Stromal cell of bone marrow (primary cell): ENCODE results near the gene RBPJL.
A peak's percentile ranks its signal among the peaks of the same experiment; 100 is the strongest.

Source experiments
- DNase-seq: peaks from one replicate; pipeline ENCODE4 v3.0.0-alpha.2; 2012; ENCODE audit warnings: low read depth

Gene RBPJL

DNA sequence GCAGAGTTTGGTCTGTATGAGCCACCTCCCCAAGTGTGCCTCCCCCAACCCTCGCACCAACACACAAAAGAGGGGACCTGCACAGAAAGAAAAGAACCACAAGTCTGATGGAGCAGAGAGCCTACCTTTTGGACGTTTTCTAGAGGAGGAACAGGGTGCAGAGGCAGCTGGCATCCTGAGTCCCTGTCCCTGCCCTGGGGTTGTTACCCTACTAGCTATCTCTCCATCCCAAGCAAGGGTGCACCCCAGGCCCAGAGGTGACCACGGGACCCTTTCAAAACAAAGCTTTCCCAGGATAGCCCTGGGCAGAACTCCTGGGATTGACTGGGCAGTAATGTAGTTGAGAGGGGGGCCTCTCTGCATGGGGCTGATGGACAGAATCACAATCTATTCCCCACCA lies 11.2 kb downstream of the RBPJL start:
- DNase-seq, result no peak

DNA sequence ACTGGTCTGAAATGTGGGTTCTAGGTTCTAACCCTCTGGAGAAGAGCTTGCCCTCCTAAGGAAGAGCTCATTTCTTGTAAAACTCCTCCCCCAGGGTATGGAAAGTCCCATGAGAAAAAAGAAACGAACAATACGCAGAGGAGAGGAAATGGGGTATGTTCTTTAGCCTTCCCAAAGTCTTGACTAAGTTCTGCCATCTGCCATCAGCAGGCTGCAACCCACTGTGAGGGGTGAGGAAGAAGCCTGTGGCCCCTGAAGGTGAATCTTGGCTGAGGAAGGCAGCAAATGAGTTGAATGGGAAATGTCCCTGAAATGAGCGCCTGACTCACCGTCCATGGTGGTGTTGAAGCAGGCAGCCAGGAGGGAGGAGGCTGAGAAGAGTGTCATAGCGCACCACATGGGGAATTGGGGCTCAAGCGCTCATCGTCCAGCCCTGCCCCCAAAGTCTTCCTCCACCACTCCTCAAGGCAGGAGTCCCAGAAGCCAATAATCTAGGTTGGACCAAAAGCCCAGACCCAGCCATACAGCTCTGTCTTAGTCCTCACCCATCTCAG lies 11.8 kb downstream of the RBPJL start:
- DNase-seq, result no peak

- DNase-seq, result no peak
Measured at GRCh38 chr20:45318948-45319347, 12.3 kb downstream of the RBPJL start.

DNA sequence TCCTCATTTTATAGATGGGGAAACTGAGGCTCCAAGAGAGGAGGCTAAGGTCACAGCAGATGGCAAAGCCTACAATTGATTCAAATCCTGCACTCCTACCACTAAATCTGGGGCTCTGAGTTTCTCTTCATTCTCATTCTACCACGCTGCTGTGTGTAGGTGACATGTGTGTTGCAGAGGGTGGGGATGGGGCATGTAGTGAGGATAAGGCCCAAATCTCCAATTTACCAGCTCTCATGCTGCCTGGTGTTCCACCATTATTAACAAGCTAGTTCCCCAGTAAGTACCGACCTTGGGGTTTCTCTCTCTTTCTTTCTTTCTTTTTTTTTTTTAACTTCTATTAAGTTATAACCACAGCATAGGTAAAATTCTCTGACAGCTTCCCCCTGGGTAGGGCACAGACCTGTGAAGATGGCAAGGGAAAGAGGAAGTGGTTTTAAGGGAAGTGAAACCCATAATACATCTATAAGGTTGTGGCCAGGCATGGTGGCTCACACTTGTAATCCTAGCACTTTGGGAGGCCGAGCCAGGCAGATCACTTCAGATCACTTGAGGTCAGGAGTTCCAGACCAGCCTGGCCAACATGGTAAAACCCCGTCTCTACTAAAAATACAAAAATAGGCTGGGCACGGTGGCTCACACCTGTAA lies 14.4 kb downstream of the RBPJL start:
- no peak for DNase-seq

DNA sequence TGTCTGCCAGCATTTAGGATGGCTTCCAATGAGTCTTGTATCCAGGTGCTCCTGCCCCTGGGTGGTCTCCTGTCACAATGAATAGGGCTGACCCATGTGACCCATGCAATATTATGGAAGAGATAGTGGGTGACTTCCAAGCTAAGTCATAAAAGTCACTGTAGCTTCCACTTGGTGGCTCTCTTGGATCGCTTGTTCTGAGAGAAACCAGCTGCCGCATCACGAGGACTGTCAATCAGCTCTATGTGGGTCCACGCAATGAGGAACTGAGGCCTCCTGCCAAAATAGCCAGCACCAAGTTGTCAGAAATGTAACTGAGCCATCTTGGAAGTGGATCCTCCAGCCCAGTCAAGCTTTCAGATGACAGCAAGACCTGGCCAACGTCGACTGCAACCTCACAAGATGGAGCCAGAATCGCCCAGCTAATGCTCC lies 16.3 kb downstream of the RBPJL start:
- peak; percentile 41 for DNase-seq

DNA sequence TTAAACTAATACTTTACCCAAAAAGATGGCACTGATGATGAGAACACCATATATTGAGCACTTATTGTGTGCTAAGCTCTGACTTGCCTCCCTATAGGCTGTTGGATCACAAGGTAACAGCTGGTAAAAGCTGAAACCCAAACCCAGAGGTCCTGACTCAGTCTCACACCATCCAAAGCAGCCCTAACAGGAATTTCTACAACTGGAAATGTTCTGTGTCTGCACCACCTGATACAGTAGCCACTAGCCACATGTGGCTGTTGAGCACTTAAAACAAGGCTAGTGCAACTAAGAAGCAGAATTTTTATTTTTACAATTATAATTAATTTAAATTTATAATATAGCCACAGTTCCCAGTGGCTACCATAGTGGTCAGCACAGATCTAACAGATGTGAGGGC lies 17.1 kb downstream of the RBPJL start:
- DNase-seq, result no peak

DNA sequence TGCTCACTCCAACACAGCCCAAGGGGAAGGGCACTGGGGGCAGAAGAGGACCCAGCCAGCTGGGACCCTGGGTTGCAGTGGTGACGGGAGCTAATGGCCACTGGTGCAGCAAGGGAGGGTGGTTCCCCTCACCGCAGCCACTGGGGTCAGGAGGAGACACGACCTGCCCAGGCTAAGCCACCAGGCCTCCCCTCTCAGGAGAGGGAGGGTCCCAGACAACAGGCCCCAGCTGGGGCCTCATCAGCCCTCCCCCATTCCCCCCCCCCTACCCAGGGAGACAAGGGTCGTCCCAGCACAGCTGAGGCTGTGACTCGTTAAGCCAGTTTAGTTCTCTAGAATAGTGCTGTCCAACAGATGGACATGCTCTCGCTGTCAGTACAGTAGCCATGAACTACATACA lies 18.7 kb downstream of the RBPJL start:
- no peak for DNase-seq

DNA sequence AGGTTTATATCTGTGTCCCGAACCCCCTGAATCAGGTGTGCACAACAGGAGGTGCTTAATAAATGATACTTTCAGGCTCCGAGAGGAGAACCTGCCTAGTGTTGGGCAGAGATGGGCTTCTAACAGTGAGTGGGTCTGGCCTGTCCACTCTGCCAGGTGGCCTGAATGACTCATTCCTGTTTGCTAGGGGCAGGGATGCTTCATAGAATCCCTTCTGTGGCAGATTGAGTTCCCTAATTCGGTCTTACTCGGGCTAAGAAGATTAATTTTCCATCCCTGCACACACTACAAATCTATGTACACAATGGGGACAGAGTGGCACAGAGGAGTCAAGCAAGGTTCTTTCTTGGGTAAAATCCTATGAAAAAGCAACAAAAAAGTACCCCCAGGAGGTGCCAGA lies 21.8 kb downstream of the RBPJL start:
- no peak for DNase-seq

- DNase-seq, result no peak
Measured at GRCh38 chr20:45329497-45330319, 23.1 kb downstream of the RBPJL start.

GRCh38 chr20:45330476-45330875 lies 23.8 kb downstream of the RBPJL start:
- DNase-seq, result no peak

- peak; percentile 85 for DNase-seq
Measured at GRCh38 chr20:45336530-45337366, 30.1 kb downstream of the RBPJL start.

GRCh38 chr20:45337367-45338120 lies 30.9 kb downstream of the RBPJL start:
- peak; percentile 79 for DNase-seq

- DNase-seq, result no peak
Measured at GRCh38 chr20:45338121-45339030, 31.7 kb downstream of the RBPJL start.

GRCh38 chr20:45339084-45339483 lies 32.4 kb downstream of the RBPJL start:
- no peak for DNase-seq

- DNase-seq, result no peak
Measured at GRCh38 chr20:45339799-45340198, 33.2 kb downstream of the RBPJL start.

- no peak for DNase-seq
Measured at GRCh38 chr20:45340236-45340847, 33.7 kb downstream of the RBPJL start.

DNA sequence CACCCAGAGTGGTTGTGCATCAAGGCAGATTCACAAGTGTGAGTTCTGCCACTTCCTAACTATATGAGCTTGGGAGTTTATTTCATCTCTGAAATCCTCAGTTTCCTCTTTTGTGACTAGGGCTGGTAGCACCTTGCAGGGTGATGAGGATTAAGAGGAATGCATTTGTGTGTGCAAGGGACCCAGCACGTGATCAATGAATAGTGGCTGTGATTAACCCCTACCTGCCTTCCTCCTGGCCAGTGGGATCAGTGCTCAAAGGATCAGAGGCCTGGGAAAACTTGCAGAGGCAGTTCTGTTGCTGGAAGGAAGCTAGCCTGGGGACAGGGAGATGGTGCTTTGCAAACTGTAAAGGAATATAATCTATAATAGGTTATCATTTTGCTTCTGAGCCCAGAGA lies 34.3 kb downstream of the RBPJL start:
- DNase-seq, result no peak

DNA sequence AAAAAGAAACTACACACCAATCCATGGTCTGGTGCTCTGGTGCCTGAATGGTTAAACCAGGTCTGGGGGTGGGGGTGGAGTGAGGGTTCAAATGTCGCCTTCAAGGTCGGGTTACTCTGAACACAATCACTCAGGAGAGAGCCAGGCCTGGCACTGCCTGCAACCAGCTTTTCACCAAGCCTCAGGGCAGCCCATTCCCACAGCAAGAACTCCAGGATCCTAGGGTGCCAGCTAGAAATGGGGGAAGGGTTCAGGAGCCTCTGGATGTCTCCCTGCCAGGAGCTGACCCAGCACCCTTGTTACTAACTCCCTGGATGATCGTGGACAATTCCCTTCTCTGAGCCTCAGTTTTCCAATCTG lies 34.9 kb downstream of the RBPJL start:
- DNase-seq, result no peak

- no peak for DNase-seq
Measured at GRCh38 chr20:45341939-45342854, 35.6 kb downstream of the RBPJL start.
